NCI-H2107 treated with DMSO at 0.1 percent for 48 hours (cell line): ENCODE data around the gene GARNL3.
A peak's percentile ranks its signal among the peaks of the same experiment; 100 is the strongest.

Experiments used
- DNase-seq: peaks from one replicate; lab custom pipeline; 2025; ENCODE audit not compliant: unreplicated experiment; lab: John Stamatoyannopoulos, UW

Gene GARNL3

GRCh38 chr9:127423476-127423933, 158.9 kb downstream of the GARNL3 start:
- no peak for DNase-seq

- peak; percentile 76 for DNase-seq
These were observed 159.5 kb downstream of the GARNL3 start, which contains the start of gene ZNF79 for GRCh38 chr9:127423934-127424675. Gene ZNF79, plus strand, starts transcription at chr9:127424382. Its CDS starts 406 bp downstream, at chr9:127424788.

- DNase-seq, result no peak
These were observed 160.1 kb downstream of the GARNL3 start for GRCh38 chr9:127424676-127424999.

- DNase-seq, result no peak
These were observed 162.2 kb downstream of the GARNL3 start for GRCh38 chr9:127426756-127427155.

- no peak for DNase-seq
These were observed 163.8 kb downstream of the GARNL3 start for GRCh38 chr9:127428348-127428747.

- no peak for DNase-seq
These were observed 165.8 kb downstream of the GARNL3 start for GRCh38 chr9:127430415-127430814.

GRCh38 chr9:127437497-127438264, 173.1 kb downstream of the GARNL3 start:
- DNase-seq, result no peak

- no peak for DNase-seq
These were observed 173.8 kb downstream of the GARNL3 start for GRCh38 chr9:127438394-127438793.
